HG02798 (cell line): ENCODE results near the gene PMM1.
"Not testable (repeated sequence)": the region's sequence is repeated elsewhere in the genome, so short reads cannot be mapped to it uniquely, and the experiment has no call there.

Experiments
- ATAC-seq: cut with Tn5 transposase; IDR thresholded peaks from one replicate; pipeline ENCODE4 v1.9.1; 2021; ENCODE audit warnings: mild to moderate bottlenecking; ENCODE audit not compliant: unreplicated experiment, poor library complexity

Gene PMM1

DNA sequence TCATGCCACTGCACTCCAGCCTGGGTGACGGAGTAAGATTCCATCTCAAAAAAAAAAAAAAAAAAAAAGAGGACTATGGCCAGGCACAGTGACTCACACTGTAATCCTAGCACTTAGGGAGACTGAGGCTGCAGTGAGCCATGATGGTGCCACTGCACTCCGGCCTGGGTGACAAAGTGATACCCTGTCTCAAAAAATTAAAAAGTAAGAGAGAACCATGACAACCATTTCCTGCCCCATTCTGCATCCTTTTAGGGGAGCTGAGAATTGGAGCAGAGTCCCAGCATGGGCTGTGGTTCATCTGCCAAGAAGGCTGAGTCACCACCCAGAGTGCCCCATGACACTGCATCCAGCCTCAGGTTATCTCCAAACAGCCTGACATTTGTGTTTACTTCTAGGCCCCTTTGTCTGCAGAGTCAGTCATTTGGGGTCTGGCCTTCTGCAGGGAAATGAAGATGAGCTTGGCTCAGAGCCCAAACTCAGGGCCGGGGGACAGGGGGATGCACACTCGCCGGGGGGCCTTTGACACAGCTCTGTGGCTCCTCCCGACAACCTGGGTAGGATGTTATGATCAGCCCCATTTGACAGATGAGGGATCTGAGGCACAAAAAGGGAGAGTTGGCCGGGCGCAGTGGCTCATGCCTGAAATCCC lies 24.1 kb downstream of the PMM1 start:
- no peak for ATAC-seq

DNA sequence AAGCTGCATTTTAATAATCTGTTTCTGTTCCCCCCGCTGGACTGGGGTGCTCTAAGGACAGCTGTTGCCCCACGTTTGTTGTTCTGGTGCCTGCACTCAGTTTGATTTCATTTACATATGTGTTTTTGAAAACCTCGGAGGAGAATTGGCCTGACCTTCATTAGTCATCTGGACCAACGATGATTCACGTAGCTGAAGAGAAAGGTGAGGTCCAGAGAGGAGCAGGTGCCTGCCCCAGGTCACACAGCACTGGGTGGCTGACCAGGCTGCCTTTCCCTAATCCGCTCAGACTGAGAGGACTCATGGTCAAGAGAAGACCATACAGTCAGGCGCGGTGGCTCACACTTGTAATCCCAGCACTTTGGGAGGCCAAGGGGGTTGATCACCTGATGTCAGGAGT lies 25.1 kb downstream of the PMM1 start:
- no peak for ATAC-seq

DNA sequence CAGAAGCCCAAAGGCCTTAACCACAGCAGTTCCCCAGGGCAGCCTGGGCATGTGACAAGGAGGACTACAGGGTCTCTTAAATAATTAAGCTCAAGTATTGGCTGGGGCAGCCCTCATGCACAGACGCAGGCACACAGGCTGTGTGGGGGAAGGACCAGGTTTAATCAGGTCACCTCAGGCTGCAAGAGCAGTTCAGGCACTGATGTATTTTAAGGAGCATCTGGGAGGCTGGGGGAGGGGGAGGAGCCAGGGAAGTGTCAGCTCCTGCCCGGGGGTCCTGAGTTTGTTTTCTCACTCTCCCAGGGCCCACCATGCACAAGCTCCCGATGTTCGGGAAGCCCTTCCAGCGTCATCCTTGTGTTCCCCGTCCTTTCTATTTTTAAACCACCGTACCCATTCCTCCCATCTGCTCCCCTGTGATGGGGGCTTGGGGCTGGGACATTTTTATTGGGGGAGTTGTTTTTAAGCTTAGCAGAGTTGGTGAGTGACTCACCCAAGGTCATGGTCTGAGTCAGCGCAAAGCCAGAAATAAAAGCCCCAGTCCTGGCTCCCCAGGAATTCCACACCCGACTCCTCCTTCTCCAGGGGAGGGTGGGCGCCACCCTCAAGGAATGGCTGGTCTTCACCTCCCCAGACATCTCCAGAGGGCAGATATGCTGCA lies 26.5 kb downstream of the PMM1 start:
- ATAC-seq: no peak

DNA sequence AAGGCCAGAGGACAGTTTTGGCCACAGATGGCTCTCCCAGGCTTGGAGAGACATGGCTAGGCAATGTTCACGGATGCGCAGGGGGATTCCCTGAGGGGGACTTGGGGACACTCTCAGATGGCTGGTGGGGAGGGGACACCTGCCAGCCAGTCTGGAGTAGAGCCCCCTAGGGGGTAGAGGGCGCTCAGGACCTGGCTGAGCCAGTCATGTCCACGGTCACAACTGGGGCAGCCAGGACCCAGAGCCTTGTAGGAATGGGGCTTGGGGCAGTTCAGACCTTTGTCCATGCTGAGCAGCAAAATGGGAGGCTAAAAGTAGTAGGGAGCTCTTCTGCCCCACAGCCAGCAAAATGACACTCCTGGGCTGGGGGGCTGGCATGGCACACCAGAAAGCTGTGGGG lies 27.2 kb downstream of the PMM1 start:
- no peak for ATAC-seq

DNA sequence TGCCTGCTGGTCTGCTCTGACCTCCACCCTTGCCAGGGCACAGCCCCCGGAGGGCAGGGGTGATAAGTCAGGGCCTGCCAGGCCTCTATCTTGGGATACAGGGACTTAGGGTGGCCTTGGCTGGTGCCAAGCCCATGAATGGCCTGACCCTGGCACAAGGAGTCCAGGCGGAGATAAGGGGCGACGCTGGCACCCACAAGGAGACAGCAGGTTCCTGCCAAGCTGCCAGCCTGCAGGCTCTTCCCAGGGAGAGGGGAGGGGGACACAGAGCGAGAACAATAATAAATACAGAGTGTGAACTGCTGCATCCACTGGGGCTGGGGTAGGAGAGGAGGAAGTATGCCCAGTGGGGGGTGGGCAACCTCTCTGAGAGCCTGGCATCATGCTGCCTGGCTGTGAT lies 27.9 kb downstream of the PMM1 start:
- no peak for ATAC-seq

DNA sequence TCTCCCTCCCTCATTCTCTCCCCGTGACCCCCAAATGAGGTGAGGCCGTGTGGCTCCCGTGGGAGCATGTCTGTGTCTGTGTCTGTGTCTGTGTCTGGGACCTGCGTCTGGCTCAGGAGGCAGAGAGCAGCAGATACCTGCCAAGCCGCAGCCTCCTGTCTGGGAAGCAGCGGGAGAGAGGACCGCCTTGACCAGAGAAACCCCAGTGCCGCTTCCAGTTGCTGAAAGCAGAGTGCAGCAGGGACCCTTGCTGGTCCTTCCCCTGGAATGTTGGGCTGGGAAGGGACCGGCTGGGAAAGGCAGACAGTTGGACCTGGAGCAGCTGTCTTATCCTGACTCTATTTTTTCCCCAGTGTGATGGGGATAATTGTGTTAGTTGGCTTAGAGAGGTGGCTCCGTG lies 28.3 kb downstream of the PMM1 start:
- ATAC-seq: no peak

DNA sequence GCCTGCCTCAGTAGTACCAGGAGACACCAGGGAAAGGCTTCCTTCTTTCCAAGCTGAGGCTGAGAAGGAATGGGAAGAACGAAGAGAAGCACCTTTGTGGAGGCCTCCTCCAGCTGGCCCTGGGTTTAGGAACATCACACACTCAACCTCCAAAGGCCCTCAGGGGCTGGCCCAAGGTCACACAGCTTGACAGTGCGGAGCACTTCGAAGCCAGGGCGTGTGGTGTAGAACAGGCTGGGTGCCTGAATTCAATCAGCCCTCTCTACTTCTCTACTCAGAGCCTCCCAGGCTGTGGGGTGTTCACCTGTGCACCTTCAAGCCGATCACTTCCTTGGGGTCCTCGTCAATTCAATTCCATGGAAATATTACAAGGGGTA lies 29.6 kb downstream of the PMM1 start:
- no peak for ATAC-seq

DNA sequence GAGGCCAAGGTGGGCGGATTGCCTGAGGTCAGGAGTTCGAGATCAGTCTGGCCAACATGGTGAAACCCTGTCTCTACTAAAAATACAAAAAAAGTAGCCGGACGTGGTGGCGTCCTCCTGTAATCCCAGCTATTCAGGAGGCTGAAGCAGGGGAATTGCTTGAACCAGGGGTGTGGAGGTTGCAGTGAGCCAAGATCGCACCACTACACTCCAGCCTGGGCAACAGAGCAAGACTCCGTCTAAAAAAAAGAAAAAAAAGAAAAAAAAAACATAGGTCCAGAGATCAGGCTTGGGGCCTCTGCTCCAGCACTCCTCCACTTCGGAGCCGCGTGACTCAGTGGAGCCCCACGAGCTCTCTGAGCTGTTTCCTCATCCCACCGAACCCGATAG lies 31.4 kb downstream of the PMM1 start:
- ATAC-seq: not testable (repeated sequence)

DNA sequence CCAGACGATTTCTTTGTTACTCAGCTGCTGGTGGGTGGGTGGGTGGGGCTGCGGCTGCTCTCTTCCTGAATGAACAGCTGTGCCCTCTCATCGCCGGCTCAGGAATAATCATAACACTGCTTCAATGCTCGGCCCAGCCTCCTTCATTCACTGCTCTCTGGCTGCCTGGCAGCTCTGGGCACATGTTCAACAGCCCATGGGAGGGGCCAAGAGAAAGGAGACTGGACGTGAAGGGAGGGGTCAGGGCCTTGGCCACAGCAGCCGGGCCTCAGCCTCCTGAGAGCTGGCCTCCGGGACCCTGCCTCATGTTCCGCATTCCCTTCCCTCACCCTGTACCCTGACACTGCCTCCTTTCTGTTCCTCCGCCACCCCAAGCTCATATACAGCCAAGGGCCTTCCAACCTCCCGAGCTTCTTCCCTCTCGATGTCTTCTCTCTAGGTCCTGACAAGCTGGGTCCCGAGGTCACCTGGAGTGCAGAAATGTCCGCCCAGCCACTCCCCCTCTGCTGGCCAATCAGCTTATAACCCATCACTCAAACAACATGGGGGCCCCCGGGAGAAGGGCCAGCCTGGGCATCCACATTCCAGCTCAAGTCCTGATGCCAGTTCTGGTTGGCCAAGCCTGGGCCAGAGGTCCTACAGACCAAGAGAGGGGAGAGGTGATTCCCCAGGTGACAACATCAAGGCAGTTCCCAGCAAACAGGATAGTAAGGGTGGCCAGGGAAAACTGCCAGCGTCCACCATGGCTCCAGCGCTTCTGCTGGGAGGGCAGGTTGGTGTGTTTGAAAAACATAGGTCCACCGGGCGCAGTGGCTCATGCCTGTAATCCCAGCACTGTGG lies 32.0 kb downstream of the PMM1 start:
- ATAC-seq: no peak

DNA sequence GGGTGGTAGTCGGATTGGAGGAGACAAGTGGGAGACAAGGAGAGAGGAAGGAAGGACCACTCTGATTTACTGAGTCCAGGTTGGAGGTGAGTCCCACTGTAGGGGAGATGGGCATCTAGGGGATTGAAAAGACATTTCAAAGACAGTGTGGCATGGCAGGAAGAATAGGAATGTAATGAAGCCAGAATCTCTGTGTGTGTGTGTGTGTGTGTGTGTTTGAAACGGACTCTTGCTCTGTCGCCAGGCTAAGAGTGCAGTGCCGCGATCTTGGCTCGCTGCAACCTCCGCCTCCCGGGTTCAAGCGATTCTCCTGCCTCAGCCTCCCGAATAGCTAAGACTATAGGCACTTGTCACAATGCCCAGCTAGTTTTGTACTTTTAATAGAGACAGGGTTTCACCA lies 33.1 kb downstream of the PMM1 start:
- ATAC-seq: no peak

DNA sequence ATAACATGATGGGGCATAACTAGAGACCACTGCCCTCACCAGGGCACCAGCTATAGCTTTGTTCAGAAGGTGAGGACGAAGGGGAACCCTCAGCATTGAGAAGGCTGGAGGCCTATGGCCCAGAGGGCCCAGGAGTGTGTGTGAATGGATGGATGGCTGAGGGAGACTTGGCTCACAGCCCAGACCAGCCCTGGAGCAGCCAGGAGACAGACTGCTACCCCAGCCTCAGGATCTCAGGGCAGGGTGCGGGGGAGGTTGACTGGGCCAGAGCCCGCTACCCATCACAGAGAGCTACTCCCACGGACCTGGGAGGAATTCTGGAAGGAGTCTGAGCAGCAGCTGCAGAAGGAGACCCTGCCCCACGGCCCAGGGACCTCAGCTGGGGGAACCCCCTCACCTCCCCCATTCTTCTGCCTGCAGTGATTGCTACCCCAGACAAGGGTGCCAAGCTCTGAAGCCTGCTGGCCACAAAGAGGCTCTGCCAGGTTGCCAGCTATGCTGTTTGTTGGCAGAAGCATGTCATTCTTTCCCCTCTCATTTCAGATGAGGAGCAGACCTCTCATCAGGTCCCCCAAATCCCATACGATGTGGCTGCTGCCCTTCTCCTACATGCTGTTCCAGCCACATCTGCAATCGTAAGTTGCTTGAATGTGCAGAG lies 34.2 kb downstream of the PMM1 start:
- ATAC-seq: no peak

DNA sequence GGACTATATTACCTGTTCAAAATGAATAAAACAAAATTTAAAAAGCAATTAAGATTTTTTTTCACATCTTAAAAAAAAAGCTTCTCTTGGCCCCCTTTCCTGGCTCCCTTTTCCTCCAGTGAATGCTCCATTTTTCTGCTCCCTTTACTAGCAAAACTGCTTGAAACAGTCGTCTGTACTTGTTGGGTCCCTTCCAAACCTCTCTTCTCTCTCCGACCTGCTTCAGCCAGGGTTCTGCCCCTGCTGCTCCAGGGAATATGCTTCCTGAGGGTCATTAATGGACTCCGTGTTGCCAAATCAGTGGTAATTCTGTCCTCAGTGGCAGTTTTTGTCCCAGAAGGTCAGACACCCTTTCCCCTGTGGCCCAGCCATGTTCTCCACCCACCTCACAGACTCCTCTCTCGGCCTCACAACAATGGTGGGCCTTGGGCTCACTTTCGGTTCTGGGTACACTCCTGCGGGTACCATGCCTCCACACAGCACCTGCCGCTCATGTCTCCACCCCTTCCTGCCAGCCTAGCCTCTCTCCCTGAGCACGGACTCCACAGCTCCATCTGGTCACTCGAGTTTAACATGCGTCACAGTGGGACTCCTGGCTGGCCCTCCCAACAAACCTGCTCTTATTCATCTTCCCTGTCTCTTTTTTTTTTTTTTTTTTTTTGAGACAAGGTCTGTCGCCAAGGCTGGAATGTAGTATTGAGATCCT lies 37.6 kb downstream of the PMM1 start:
- ATAC-seq: no peak

DNA sequence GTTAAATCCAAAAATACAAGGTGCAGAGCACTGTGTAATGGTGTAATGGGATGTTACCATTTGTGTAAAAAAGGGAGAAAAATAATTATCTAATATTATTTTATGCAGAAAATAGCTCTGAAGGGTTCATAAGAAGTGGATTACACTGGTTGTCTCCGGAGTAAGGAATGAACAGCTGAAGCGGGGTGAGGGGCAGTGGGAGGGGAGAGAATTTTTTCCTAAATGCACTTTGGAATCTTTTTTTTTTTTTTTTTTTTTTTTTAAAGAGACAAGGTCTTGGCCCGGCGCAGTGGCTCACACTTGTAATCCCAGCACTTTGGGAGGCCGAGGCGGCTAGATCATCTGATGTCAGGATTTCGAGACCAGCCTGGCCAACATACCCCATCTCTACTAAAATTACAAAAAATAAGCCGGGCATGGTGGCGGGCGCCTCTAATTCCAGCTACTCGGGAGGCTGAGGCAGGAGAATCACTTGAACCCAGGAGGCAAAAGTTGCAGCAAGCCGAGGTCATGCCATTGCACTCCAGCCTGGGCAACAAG lies 38.6 kb downstream of the PMM1 start:
- ATAC-seq: no peak

DNA sequence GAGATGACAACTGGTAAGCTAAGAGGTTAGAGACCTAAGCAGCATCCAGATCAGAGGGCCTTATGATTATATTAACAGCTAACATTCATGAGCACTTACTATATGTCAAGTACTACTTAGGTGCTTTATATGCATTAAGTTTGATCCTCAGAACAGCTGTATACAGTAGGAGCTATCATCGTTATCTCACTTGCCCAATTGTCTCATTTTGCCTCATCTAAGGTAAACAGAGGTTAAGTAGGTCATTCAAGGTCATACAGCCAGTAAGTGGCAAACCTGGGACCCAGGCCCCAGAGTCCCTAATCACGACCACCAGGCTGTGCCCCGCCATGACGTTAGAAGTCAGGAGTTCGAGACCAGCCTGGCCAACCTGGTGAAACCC lies 40.8 kb downstream of the PMM1 start:
- no peak for ATAC-seq

DNA sequence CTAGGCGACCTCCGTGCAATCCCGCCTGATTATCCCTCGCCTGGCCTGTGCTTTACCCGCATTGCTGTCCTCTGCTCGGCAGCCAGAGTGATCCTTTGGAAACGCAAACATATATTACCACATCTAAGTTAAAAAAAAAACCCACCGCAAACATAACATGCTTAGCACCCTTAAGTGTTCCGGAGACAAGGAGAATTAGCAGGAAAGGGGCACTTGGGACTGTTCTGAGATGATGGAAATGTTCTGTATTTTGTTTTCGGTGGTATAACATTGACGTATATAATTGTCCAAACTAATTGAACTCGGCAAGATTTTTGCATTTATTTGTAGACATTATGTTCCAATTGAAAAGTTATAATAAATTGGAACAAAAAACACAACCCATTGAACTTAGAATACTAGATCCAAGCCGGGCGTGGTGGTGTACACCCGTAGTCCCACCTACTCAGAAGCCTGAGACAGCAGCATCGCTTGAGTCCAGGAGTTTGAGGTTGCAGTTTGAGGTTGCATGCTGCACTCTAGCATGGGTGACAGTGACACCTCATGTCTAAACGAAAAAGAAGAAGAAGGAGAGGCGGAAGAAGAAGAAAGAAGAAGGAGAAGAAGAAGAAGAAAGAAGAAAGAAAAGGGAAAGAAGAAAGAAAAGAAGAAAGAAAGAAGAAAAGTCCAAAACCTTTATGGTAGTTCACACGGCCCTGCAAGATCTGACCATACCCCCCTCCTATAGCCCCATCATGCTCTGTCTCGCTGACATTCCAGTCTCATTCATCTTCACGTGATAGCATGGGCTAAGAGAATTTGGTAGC lies 44.8 kb downstream of the PMM1 start:
- ATAC-seq: no peak

DNA sequence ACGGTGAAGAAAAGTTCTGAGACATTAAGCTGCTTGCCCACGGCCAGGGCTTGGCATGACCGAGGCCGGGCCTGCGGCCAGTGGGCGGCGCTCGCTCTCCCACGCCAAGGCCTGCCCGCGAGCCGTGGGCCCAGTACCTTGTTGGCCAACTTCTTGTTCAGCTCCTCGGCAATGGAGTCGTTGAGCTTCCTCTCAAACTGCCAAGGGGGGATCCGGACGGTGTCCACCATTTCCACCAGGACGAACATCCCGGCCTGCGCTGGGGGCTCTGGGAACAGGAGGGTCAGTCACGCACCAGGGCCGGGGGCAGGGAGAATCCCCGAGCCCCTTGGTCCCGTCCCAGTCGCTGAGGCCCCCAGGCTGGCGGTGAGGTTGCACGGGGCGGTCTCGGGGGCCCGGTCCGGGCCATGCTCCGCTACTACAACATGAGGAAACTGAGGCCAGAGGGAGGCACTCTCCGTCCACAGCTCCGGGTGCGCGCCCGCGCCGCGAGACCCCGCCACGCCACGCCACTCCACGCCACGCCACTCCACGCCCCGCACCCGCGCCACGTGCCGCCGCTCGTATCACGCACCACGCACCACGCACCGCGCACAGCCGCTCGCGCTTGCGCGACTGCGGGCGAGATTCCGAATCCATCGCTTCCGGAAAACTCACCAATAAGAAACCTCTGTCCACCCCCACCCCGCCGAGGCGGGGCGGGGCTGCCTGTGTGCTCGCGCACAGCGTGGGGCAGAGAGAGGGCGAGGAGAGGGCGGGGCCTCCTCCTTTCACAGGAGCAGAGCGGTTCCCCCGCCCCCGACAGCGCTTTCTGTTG lies 45.6 kb downstream of the PMM1 start, which contains the start of gene POLR3H:
Gene POLR3H (minus strand): TSS at position 617 of the 817 bp plus-strand sequence. CDS start 369 bp downstream, at position 248.
- peak; percentile 96 for ATAC-seq

DNA sequence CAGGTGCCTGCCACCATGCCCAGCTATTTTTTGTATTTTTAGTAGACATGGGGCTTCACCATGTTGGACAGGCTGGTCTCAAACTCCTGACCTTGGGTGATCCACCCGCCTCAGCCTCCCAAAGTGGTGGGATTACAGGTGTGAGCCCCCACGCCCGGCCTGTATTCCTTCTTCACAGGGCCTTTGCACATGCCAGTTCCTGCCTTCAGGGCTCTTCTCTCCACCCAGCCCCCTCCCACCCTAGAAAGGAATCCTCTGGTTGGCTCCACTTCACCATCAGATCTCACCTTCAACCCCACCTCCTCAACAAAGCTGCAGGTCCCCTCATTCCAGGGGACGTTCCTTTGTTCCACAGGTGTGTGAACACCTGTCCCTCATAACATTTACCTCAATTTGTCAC lies 47.4 kb downstream of the PMM1 start:
- ATAC-seq: no peak

DNA sequence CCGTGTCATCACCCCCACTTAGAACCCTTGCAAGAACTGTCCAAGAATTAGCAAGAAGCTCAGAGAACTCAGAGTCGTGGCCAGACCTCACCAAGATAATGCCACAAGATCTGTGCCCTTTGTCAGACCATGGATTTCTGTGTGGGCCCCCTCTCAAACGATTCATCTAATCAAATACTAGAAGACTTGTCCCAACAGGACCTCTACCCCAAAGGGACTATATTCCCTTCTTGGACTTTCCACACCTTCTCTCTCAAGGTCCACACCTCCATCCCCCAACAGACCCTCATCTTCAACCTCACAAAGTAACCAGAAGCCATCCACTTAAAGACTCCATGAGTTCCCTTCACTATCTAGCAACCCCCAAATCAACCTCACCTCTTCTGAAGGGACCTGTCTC lies 48.2 kb downstream of the PMM1 start:
- no peak for ATAC-seq
